ENCODE measurements around the gene CDHR4.
"Not testable (repeated sequence)": the region's sequence is repeated elsewhere in the genome, so short reads cannot be mapped to it uniquely, and the experiment has no call there.

The CDHR4 gene

GRCh38 chr3:49779358-49780079 lies 20.2 kb downstream of the CDHR4 start:
- no peak for DNase-seq

GRCh38 chr3:49776101-49776500 lies 23.6 kb downstream of the CDHR4 start:
- not testable (repeated sequence) for DNase-seq

GRCh38 chr3:49775538-49775937 lies 24.1 kb downstream of the CDHR4 start:
- DNase-seq, result no peak

GRCh38 chr3:49772703-49773102 lies 27.0 kb downstream of the CDHR4 start:
- DNase-seq, result no peak

- no peak for DNase-seq
Observed at GRCh38 chr3:49771340-49771938, 28.2 kb downstream of the CDHR4 start.

- DNase-seq, result no peak
Observed at GRCh38 chr3:49769926-49770325, 29.7 kb downstream of the CDHR4 start.

GRCh38 chr3:49769286-49769915 lies 30.3 kb downstream of the CDHR4 start:
- DNase-seq, result no peak

- DNase-seq, result no peak
Observed at GRCh38 chr3:49763981-49764380, 35.7 kb downstream of the CDHR4 start.

GRCh38 chr3:49761661-49762060 lies 38.0 kb downstream of the CDHR4 start:
- no peak for DNase-seq

GRCh38 chr3:49759226-49759625 lies 40.4 kb downstream of the CDHR4 start:
- DNase-seq, result no peak

- no peak for DNase-seq
Observed at GRCh38 chr3:49757197-49757596, 42.5 kb downstream of the CDHR4 start.

- DNase-seq, result no peak
Observed at GRCh38 chr3:49756036-49756435, 43.6 kb downstream of the CDHR4 start.

GRCh38 chr3:49754536-49754935 lies 45.1 kb downstream of the CDHR4 start:
- DNase-seq, result no peak

- no peak for DNase-seq
Observed at GRCh38 chr3:49751501-49751900, 48.2 kb downstream of the CDHR4 start.

GRCh38 chr3:49750056-49750455 lies 49.6 kb downstream of the CDHR4 start:
- DNase-seq, result no peak

- DNase-seq, result not testable (repeated sequence)
Observed at GRCh38 chr3:49748874-49749273, 50.8 kb downstream of the CDHR4 start.

- DNase-seq, result no peak
Observed at GRCh38 chr3:49747792-49748480, 51.7 kb downstream of the CDHR4 start.

- DNase-seq, result no peak
Observed at GRCh38 chr3:49745986-49746385, 53.7 kb downstream of the CDHR4 start.
